K562 (cell line): ENCODE data around the gene FAM117A. TPM values are rescaled to one million over a fixed set of nuclear protein-coding genes. Genes with fewer than 3 reads are reported as not detected.
A peak's percentile ranks its signal among the peaks of the same experiment; 100 is the strongest.

Source experiments
- AFF4 ChIP-seq: sonication (generic); formaldehyde crosslinking; IDR thresholded peaks from 2 replicates; pipeline ENCODE4 v1.8.0; 2023; ENCODE audit warnings: mild to moderate bottlenecking, missing genetic modification reagents
- FOSL1 ChIP-seq: fragments of 200-800 bp; sonication (Bioruptor generic); conservative IDR thresholded peaks from 2 replicates; pipeline ENCODE4 v1.6.1; 2016; ENCODE audit warnings: missing genetic modification characterization, missing compliant biosample characterization
- HOMEZ ChIP-seq: fragments of 250-450 bp; sonication (Bioruptor Pico); IDR thresholded peaks from 2 replicates; pipeline ENCODE4 v1.4.0; 2020; ENCODE audit warnings: mild to moderate bottlenecking, moderate library complexity
- NR0B1 ChIP-seq: fragments of 450-650 bp; IDR thresholded peaks from one replicate; pipeline ENCODE4 v1.6.1; 2018; ENCODE audit warnings: mild to moderate bottlenecking, moderate library complexity; ENCODE audit not compliant: partially characterized antibody
- NUFIP1 ChIP-seq: fragments of 450-650 bp; IDR thresholded peaks from 2 replicates; pipeline ENCODE4 v1.6.1; 2018; ENCODE audit not compliant: partially characterized antibody
- THRB ChIP-seq: fragments of 450-650 bp; formaldehyde crosslinking; conservative IDR thresholded peaks from 2 replicates; pipeline ENCODE4 v1.4.0; 2022; ENCODE audit warnings: mild to moderate bottlenecking, missing genetic modification characterization
- TOE1 ChIP-seq, 2 experiments: fragments of 450-650 bp in 1 of 2; sonication (generic) in 1 of 2; formaldehyde crosslinking in 1 of 2; IDR thresholded peaks; 2 replicates each; pipeline versions ENCODE4 v1.7.1 to v1.8.0; 2016 to 2022; ENCODE audit warnings: borderline replicate concordance in 2 of 2, mild to moderate bottlenecking in 2 of 2, antibody characterized with exemption in 1 of 2, inconsistent platforms in 1 of 2, low read depth in 1 of 2, missing genetic modification reagents in 1 of 2, moderate library complexity in 1 of 2
- ZC3H11A ChIP-seq: IDR thresholded peaks from 2 replicates; pipeline ENCODE4 v1.6.1; 2012; ENCODE audit warnings: low read depth, low read length, improper control_type of control experiment
- ZMIZ1 ChIP-seq, 2 experiments: fragments of 150-350 bp in 1 of 2; IDR thresholded peaks; 2 replicates each; pipeline ENCODE4 v1.6.1; 2012 to 2016; ENCODE audit warnings: low read depth in 2 of 2, low read length in 2 of 2, mild to moderate bottlenecking in 1 of 2, moderate library complexity in 1 of 2
- ZNF143 ChIP-seq: sonication (generic); formaldehyde crosslinking; IDR thresholded peaks from 2 replicates; pipeline ENCODE4 v1.9.0; 2022; ENCODE audit warnings: mild to moderate bottlenecking, missing genetic modification reagents
- ZNF507 ChIP-seq: conservative IDR thresholded peaks from 2 replicates; pipeline ENCODE4 v1.6.1; 2017; ENCODE audit warnings: missing genetic modification characterization, missing compliant biosample characterization
- polyA plus RNA-seq, 8 experiments: library from polyadenylated mRNA; depleted of rRNA in 4 of 8; stranded (reverse) in 5 of 8; unstranded in 3 of 8; fragments of >200 nt; fragmentation: Nextera tagmentation in 2 of 8; fragmentation: Illumina TruSeq in 1 of 8; extraction: Ambion mirVana in 2 of 8; extraction: Trizol in 1 of 8; gene quantifications; 2 replicates each; pipeline versions ENCODE4 v1.2.1 to v1.2.3, GENCODE V29; 2011 to 2014; ENCODE audit warnings: inconsistent platforms in 1 of 8, missing spikeins in 1 of 8
- total RNA-seq, 7 experiments: library from RNA; depleted of rRNA in 6 of 7; stranded (reverse); fragments of >200 nt in 6 of 7; fragmentation: Illumina TruSeq in 2 of 7; extraction: Trizol in 2 of 7; gene quantifications; 2 replicates each; pipeline versions ENCODE4 v1.2.1 to v1.2.3, GENCODE V29; 2011 to 2021; ENCODE audit warnings: low replicate concordance in 1 of 7

FAM117A gene
- total and polyA plus RNA-seq, 9 of the 15 experiments (the other 6 are each of a cell fraction or from before 2014, with no cell fraction given) = 3.1 to 79.7 (median 36.6) TPM

- TF ChIP-seq AFF4 (CRISPR knock-in tag) (0 out of 2 replicates have a peak, but pooled peaks have one; percentile 51), TOE1 (IDR thresholded peaks at IDR 0.05; ENCODE audit: borderline replicate concordance) (peak; percentile 96), TOE1 (CRISPR knock-in tag; IDR thresholded peaks at IDR 0.05; ENCODE audit: borderline replicate concordance, low read depth) (no peak), ZMIZ1 (IDR thresholded peaks at IDR 0.05; ENCODE audit: low read depth in 2 of 2, low read length in 2 of 2) (0 out of 4 replicates have a peak, but pooled peaks of 1 of the 2 experiments have one; percentile 45), HOMEZ (CRISPR knock-in tag) (no peak), THRB (no peak), ZNF507 (tag) (no peak), NR0B1 (no peak), FOSL1 (tag) (no peak; the same call in 1 of the 2 replicates), NUFIP1 (no peak), ZC3H11A (no peak), ZNF143 (no peak)
These were observed 56.1 kb downstream of the FAM117A start, which contains the start of gene SLC35B1 (continued) for GRCh38 chr17:49707608-49708514.
